Stimulated activated CD4-positive, alpha-beta T cell treated with anti-CD3 and anti-CD28 coated beads, TNF-alpha, amount 100 ng/mL, for 4 hours (primary cell): Measurements from ENCODE around the gene OR6Q1.
"Not testable (repeated sequence)": the region's sequence is repeated elsewhere in the genome, so short reads cannot be mapped to it uniquely, and the experiment has no call there.

Experiments used
- DNase-seq, 3 experiments: peaks; one replicate each; pipeline ENCODE4 v3.0.0-alpha.2; 2020; ENCODE audit warnings: low read depth in 3 of 3

Gene OR6Q1

GRCh38 chr11:58030653-58031052 is at the start of gene OR6Q1:
TSS of gene OR6Q1 (plus strand) at chr11:58030953. CDS start at chr11:58030953, 0 bp downstream.
- DNase-seq: no peak

- no peak for DNase-seq
Observed at GRCh38 chr11:57981536-57981935, 49.2 kb upstream of the OR6Q1 start.

- no peak for DNase-seq
Observed at GRCh38 chr11:57982776-57983175, 48.0 kb upstream of the OR6Q1 start.

- no peak for DNase-seq
Observed at GRCh38 chr11:57983191-57983590, 47.6 kb upstream of the OR6Q1 start.

GRCh38 chr11:57999523-57999922 is 31.2 kb upstream of the OR6Q1 start:
- DNase-seq: not testable (repeated sequence)

- not testable (repeated sequence) for DNase-seq
Observed at GRCh38 chr11:58000021-58000420, 30.7 kb upstream of the OR6Q1 start.

GRCh38 chr11:58000699-58001098 is 30.1 kb upstream of the OR6Q1 start:
- DNase-seq: no peak

- no peak for DNase-seq
Observed at GRCh38 chr11:58003036-58003435, 27.7 kb upstream of the OR6Q1 start.

- DNase-seq: no peak
Observed at GRCh38 chr11:58003591-58003990, 27.2 kb upstream of the OR6Q1 start.

GRCh38 chr11:58004664-58005063 is 26.1 kb upstream of the OR6Q1 start:
- DNase-seq: no peak

GRCh38 chr11:58006940-58007339 is 23.8 kb upstream of the OR6Q1 start:
- DNase-seq: no peak

- no peak for DNase-seq
Observed at GRCh38 chr11:58011771-58012170, 19.0 kb upstream of the OR6Q1 start.

- DNase-seq: no peak
Observed at GRCh38 chr11:58023435-58023931, 7.3 kb upstream of the OR6Q1 start, which contains the start of gene OR9Q1. TSS of gene OR9Q1 (plus strand) at chr11:58023881. CDS start at chr11:58179445, 155,564 bp downstream.

- DNase-seq: no peak
Observed at GRCh38 chr11:58024601-58025091, 6.1 kb upstream of the OR6Q1 start.

GRCh38 chr11:58027341-58027740 is 3.4 kb upstream of the OR6Q1 start:
- no peak for DNase-seq

- DNase-seq: no peak
Observed at GRCh38 chr11:58028687-58029411, 1.9 kb upstream of the OR6Q1 start.

GRCh38 chr11:58034471-58034870 is 3.7 kb downstream of the OR6Q1 start:
- DNase-seq: no peak

- no peak for DNase-seq
Observed at GRCh38 chr11:58039589-58039988, 8.8 kb downstream of the OR6Q1 start.

- no peak for DNase-seq
Observed at GRCh38 chr11:58043379-58043778, 12.6 kb downstream of the OR6Q1 start.

- no peak for DNase-seq
Observed at GRCh38 chr11:58046231-58046630, 15.5 kb downstream of the OR6Q1 start.

GRCh38 chr11:58047818-58048217 is 17.1 kb downstream of the OR6Q1 start:
- no peak for DNase-seq

- no peak for DNase-seq
Observed at GRCh38 chr11:58055806-58056401, 25.2 kb downstream of the OR6Q1 start.

GRCh38 chr11:58057481-58057880 is 26.7 kb downstream of the OR6Q1 start:
- no peak for DNase-seq
